GM21360 (cell line): ENCODE measurements around the gene TET2.

ENCODE experiments used
- ATAC-seq: cut with Tn5 transposase; IDR thresholded peaks from one replicate; pipeline ENCODE4 v1.9.1; 2021; ENCODE audit warnings: mild to moderate bottlenecking, moderate library complexity; ENCODE audit not compliant: unreplicated experiment

Gene TET2

DNA sequence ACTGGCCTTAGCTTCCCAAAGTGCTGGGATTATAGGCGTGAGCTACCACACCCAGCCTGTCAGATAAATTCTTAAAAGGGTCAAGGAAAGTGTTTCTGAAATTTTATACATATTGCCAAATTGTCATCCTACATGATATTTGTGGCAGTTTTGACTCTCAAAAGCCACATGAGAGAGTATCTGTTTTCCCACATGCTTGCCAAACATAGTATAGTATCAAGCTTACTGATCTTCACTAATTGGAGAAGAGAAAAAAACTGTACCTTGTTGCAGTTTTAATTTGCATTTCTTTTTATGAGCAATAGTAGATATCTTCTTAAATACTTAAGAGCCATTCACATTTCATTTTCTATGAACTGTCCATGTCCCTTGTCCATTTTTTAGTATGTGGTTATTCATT is 83.6 kb downstream of the TET2 start:
- ATAC-seq, result no peak

DNA sequence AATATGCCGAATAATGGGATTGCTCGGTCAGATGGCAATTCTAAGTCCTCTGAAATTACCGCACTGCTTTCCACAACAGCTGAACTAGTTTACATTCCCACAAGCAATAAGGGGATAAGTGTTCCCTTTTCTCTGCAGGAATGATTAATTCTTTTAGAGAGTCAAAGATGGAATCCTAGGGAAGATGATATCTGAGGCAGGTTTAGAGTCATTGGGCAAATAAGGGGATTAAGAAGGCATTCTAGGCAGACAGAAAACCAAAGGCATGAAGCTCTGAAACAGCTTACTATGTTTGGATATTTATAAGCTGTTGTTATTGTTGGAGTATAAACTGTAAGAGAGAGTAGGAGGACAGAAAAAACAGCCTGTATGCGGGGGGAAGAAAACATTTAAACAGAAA is 85.7 kb downstream of the TET2 start:
- ATAC-seq, result no peak

DNA sequence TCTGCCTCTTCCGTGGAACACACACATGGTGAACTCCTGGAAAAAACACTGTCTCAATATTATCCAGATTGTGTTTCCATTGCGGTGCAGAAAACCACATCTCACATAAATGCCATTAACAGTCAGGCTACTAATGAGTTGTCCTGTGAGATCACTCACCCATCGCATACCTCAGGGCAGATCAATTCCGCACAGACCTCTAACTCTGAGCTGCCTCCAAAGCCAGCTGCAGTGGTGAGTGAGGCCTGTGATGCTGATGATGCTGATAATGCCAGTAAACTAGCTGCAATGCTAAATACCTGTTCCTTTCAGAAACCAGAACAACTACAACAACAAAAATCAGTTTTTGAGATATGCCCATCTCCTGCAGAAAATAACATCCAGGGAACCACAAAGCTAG is 87.9 kb downstream of the TET2 start:
- ATAC-seq, result no peak

DNA sequence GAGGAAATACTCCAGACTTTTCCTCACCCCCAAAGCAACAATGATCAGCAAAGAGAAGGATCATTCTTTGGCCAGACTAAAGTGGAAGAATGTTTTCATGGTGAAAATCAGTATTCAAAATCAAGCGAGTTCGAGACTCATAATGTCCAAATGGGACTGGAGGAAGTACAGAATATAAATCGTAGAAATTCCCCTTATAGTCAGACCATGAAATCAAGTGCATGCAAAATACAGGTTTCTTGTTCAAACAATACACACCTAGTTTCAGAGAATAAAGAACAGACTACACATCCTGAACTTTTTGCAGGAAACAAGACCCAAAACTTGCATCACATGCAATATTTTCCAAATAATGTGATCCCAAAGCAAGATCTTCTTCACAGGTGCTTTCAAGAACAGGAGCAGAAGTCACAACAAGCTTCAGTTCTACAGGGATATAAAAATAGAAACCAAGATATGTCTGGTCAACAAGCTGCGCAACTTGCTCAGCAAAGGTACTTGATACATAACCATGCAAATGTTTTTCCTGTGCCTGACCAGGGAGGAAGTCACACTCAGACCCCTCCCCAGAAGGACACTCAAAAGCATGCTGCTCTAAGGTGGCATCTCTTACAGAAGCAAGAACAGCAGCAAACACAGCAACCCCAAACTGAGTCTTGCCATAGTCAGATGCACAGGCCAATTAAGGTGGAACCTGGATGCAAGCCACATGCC is 89.7 kb downstream of the TET2 start:
- ATAC-seq, result peak; percentile 71

DNA sequence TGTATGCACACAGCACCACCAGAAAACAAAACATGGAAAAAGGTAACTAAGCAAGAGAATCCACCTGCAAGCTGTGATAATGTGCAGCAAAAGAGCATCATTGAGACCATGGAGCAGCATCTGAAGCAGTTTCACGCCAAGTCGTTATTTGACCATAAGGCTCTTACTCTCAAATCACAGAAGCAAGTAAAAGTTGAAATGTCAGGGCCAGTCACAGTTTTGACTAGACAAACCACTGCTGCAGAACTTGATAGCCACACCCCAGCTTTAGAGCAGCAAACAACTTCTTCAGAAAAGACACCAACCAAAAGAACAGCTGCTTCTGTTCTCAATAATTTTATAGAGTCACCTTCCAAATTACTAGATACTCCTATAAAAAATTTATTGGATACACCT is 90.2 kb downstream of the TET2 start:
- no peak for ATAC-seq

DNA sequence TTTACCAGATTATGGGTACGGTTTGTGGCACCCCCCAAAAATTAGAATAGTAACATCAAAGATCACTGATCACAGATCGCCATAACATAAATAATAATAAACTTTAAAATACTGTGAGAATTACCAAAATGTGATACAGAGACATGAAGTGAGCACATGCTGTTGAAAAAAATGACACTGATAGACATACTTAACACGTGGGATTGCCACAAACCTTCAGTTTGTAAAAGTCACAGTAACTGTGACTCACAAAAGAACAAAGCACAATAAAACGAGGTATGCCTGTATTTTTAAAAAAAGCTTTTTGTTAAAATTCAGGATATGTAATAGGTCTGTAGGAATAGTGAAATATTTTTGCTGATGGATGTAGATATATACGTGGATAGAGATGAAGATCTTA is 93.4 kb downstream of the TET2 start:
- ATAC-seq, result no peak

DNA sequence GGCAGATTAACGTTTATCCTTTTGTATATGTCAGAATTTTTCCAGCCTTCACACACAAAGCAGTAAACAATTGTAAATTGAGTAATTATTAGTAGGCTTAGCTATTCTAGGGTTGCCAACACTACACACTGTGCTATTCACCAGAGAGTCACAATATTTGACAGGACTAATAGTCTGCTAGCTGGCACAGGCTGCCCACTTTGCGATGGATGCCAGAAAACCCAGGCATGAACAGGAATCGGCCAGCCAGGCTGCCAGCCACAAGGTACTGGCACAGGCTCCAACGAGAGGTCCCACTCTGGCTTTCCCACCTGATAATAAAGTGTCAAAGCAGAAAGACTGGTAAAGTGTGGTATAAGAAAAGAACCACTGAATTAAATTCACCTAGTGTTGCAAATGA is 94.8 kb downstream of the TET2 start:
- no peak for ATAC-seq

DNA sequence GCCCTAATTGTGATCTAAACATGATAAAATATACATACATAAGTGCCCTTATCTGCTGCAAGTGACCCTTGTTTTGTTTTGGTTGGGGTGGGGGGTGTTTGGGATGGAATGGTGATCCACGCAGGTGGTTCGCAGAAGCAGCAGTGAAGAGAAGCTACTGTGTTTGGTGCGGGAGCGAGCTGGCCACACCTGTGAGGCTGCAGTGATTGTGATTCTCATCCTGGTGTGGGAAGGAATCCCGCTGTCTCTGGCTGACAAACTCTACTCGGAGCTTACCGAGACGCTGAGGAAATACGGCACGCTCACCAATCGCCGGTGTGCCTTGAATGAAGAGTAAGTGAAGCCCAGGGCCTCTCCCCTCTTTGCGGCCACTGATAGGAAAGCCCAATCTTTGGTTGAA is 96.8 kb downstream of the TET2 start:
- ATAC-seq, result no peak

DNA sequence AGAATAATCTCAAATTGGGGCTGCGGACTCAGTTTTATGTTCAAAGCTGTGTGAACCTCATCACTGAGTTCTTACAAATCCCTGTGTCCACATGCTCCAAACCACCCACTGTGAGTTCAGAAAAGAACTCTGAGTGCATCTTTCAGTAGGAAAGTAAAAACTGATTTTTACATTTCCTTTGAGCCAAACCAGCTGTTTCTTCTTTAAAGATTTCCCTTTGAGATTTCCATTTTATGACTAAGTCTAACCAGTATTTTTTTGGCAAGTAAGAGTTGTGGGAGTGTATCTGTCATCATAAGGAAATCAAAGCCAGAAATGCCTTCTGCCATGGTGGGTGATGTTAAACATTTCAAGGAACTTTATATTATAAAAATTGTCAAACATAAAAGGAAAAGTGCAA is 100.0 kb downstream of the TET2 start:
- ATAC-seq, result no peak

DNA sequence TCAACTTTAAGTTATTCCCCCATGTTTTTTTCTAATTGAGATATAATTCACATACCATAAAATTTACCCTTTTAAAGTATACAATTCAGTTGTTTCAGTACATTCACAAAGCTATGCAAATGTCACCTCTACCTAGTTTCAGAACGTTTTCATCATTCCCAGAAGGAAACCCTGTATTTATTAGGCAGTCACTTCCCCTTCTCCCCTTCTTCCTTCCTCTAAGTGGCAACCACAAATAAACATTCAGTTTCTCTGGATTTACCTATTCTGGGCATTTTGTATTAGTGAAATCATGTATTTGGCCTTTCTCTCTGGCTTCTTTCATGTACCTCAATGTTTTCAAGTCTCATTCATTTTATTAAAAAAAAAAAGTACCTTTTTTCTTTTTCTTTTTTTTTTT is 101.9 kb downstream of the TET2 start:
- no peak for ATAC-seq

DNA sequence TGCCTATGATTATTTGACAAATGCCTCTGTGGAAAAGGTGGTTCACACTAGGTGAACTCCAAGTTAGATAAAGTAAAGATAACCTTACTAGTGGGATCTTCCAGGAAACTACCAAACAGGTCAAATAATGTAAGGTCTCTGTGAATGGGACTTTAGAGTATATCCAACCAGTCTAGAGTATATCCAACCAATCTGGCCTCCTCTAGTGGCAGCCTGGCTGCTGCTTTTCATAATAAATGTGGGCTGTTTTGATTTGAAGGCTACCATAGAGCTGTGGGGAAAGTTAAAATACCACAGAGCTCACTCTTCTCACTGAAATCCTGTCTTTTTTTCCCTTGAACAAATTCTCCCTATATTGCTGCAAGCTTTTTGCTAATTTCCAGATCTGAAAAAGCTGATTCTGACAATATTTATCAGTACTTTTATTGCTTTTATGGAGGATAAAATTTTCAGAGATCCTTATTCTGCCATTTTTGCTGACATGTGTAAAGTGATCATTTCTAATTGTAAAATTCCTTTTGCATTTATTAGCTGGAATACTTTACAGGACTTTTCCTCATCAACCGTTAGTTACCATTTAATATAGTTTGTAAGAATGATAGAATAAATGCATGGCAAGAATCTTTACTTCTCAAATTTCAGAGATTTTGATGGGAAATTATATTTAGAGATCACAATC is 111.3 kb downstream of the TET2 start:
- ATAC-seq, result no peak

DNA sequence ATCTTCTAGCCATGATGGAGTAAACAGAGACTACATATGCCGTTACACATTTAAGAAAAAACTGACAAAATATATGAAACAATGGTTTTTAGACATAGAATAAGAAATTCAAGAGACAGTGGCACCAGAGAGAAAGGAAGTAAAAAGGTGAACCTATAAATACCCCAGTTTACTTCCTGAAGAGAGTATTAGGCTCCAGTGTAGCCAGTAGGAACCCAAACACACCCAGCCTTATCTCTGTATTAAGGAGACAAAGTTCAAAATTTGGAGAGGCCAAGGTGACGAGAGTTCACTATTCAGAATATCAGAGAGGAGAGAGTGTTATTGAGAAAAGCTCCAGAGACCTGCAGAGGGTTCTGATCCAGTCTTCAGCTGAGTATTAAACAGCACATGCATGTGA is 119.0 kb downstream of the TET2 start:
- no peak for ATAC-seq

DNA sequence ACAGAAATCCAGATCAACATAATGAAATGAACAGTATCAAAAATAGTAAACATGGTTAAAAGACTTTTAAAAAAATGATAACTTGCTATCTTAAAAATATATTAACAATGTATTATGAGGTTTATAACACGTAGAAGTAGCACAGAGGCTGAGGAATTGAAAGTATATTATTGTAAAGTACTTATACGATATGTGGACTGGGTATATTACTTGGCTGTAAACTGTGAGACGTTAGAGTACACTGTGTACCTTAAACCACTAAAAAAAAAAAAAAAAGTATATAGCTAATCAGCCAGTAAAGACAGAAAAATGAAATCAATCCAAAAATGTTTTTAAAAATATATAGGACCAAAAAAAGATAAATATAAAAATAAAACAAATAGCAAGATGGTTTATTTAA is 120.6 kb downstream of the TET2 start:
- no peak for ATAC-seq

DNA sequence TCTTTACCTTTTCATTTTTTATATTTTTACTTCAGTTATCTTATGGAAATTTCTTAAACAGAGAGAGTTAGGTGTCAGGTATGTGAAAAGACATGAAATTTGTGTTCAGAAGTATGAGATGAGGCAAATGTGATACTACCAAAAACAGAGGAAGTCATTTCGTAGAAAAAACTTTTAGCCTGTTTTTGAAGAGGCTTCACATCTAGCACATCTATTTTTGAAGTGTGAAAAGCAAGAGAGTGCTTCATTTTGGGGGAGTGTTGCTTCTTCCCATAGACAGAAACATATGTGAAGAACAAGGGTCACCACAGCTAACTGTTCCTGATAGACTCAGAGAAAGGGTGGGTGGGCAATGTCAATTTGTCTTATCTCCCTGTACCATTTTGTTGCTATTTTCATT is 125.3 kb downstream of the TET2 start:
- no peak for ATAC-seq

DNA sequence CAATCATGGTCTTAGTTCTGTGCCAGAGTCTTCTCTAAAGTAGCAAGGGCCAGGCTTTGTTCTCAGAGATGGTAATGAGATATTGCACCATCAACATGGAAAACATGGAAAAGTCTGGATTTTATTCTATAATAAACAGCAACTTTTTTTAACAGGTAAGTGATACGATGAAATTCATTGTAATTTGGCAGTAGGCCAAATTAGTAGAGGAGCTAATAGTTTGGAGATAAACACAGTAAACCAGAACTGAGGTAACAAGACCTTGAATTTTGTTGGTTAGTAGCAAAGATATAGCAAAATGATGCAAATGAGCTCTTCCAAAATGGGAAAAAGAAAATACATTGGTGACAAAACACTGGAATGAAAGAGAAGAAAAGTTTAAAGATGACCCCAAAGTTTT is 126.6 kb downstream of the TET2 start:
- ATAC-seq, result no peak

DNA sequence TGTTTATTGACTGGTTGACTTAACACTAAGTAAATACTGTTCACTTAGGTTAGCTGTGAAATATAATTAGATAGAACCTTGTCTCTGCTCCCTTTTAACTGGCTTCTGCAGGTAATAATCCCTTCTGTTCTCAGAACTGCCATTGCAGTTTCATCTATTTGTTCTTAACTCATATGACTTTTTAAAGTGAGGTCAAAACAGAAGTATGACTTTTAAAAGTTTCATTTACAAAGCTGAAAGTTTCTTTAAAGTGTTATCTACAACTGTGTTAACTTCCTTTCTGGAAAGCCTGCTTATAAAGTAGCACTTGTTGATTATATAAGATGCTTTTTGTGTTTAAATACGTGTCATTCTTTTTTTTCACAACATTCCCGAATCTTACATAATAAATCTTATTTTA is 127.4 kb downstream of the TET2 start:
- ATAC-seq, result no peak

DNA sequence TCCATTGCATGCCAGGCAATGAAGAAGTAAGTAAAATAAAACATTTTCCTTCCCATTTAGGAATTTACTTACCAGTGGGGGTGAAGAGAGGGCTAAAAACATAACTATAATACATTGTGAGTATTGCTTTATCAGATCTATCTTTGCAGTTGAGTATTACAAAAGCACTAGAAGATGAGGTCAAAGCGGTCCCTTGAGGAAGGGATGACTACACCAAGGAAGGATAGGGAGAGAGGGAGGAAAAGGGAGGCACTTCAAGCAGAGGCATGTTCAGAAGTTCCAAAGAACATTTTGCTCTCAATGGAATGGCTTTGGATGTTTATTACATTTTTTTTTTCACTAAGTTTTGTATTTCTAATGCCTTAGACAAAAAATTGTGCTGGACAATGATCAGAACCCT is 127.8 kb downstream of the TET2 start:
- ATAC-seq, result no peak

DNA sequence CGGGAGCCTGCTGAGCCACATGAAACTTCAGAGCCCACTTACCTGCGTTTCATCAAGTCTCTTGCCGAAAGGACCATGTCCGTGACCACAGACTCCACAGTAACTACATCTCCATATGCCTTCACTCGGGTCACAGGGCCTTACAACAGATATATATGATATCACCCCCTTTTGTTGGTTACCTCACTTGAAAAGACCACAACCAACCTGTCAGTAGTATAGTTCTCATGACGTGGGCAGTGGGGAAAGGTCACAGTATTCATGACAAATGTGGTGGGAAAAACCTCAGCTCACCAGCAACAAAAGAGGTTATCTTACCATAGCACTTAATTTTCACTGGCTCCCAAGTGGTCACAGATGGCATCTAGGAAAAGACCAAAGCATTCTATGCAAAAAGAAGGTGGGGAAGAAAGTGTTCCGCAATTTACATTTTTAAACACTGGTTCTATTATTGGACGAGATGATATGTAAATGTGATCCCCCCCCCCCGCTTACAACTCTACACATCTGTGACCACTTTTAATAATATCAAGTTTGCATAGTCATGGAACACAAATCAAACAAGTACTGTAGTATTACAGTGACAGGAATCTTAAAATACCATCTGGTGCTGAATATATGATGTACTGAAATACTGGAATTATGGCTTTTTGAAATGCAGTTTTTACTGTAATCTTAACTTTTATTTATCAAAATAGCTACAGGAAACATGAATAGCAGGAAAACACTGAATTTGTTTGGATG is 129.9 kb downstream of the TET2 start:
- no peak for ATAC-seq

DNA sequence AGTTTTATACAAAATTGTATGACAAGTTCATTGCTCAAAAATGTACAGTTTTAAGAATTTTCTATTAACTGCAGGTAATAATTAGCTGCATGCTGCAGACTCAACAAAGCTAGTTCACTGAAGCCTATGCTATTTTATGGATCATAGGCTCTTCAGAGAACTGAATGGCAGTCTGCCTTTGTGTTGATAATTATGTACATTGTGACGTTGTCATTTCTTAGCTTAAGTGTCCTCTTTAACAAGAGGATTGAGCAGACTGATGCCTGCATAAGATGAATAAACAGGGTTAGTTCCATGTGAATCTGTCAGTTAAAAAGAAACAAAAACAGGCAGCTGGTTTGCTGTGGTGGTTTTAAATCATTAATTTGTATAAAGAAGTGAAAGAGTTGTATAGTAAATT is 131.0 kb downstream of the TET2 start:
- ATAC-seq, result no peak

DNA sequence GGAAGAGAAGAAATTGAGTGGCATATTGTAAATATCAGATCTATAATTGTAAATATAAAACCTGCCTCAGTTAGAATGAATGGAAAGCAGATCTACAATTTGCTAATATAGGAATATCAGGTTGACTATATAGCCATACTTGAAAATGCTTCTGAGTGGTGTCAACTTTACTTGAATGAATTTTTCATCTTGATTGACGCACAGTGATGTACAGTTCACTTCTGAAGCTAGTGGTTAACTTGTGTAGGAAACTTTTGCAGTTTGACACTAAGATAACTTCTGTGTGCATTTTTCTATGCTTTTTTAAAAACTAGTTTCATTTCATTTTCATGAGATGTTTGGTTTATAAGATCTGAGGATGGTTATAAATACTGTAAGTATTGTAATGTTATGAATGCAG is 132.6 kb downstream of the TET2 start:
- ATAC-seq, result no peak

DNA sequence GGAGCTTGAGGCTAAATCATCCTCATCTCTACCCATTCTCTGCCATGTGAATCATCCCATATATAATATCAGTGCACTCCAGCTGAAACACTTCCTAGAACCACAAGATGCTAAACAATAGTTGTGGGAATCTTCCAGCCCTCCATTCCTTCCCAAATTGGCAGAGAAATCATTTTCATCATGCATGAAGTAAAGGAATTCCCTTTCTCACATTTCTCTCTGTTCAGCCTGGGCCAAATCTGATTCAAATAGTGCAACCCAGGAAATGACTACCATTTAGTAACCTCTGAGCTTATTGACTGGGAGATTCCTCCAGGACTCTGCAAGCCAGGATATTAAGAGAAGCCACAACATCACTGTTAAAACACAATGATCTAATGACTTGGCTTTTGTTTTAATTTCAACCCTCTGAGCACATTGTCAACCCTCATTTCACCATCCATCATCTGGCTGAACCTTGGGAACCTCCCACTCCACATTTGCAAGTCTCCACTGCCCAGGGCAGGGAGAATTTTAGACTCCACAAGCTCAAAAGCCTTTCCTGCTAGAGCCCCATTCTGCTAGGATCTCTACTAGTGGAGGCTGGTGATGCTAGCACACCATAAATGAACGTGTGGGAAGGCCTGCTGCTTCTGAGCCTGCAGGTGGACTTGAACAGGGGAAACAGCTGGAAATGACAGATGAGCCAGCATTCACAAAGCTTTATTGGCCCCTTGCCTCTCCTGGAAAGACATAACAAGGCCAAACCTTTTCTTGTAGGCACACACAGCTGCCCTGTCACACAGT is 133.9 kb downstream of the TET2 start:
- ATAC-seq, result no peak

DNA sequence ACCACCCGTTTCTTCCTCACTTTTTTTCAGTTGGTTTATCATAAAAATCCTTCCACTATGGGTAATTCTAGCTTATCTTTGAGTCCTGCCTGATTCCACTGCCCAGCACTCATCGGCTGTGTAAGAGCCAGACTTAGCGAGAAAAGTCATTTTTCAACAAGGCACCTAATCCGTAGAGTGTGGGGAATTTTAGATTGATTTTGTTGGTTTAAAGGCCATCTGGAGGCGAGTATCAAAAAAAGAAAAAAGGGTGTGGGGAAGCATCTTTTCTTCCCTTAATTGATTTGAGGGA is 134.4 kb downstream of the TET2 start:
- no peak for ATAC-seq
